HepG2 (cell line): ENCODE measurements around the gene CDK17. TPM values are rescaled to one million over a fixed set of nuclear protein-coding genes. Genes with fewer than 3 reads are reported as not detected.
"Not testable (repeated sequence)": the region's sequence is repeated elsewhere in the genome, so short reads cannot be mapped to it uniquely, and the experiment has no call there.

Experiments
- ATAC-seq: fragments of 200-7000 bp; cut with Tn5 transposase; 3 replicates; pipeline ENCODE4 v1.9.1; 2020; ENCODE audit warnings: mild to moderate bottlenecking, moderate library complexity
- BruUV-seq: library from RNA; stranded (reverse); fragments of 400-500 nt; replicated peaks from 2 replicates; lab custom pipeline; 2021; lab: Mats Ljungman, UMichigan
- CTCF ChIA-PET: fragments of 300-600 bp; formaldehyde crosslinking; extraction: SDS; loops from one replicate; lab custom pipeline; 2021; ENCODE audit warnings: low total read pairs, inconsistent platforms, low intra/inter-chr PET ratio; lab: Yijun Ruan, JAX
- POLR2A ChIA-PET: fragments of 350-600 bp; sonication (Branson Sonifier 250); formaldehyde crosslinking; loops from one replicate; lab custom pipeline; 2020; ENCODE audit warnings: antibody characterized with exemption, inconsistent platforms; lab: Yijun Ruan, JAX
- DNase-seq: peaks from one replicate; pipeline ENCODE4 v3.0.0-alpha.2; 2015; ENCODE audit warnings: low spot score
- FAIRE-seq: peaks from 3 replicates; lab custom pipeline; 2011; peaks lifted over from hg19 to GRCh38; lab: Jason Lieb, UNC
- H2AFZ ChIP-seq: one replicate; pipeline ENCODE4 v1.6.1; 2011; ENCODE audit warnings: low read length, inconsistent platforms
- H3K27ac ChIP-seq: fragments of 300-600 bp; 3 replicates; pipeline ENCODE4 v1.8.0; 2011; ENCODE audit warnings: mixed run types, mild to moderate bottlenecking, mixed read lengths, low read length, inconsistent platforms; ENCODE audit not compliant: insufficient read depth; ENCODE audit errors: extremely low read length
- H3K27me3 ChIP-seq, 2 experiments: fragments of 200-600 bp in 1 of 2; 2 replicates in 1 of 2; 3 replicates in 1 of 2; pipeline versions ENCODE4 v1.6.0 to v1.8.0; 2011; ENCODE audit warnings: low read length in 2 of 2, mild to moderate bottlenecking in 2 of 2, moderate library complexity in 2 of 2, inconsistent platforms in 1 of 2; ENCODE audit not compliant: insufficient read depth in 2 of 2, control insufficient read depth in 1 of 2
- H3K36me3 ChIP-seq, 2 experiments: fragments of 200-600 bp in 1 of 2; replicated peaks in 1 of 2; 2 replicates in 1 of 2; 3 replicates in 1 of 2; pipeline versions ENCODE4 v1.5.1 to v1.8.0; 2011; ENCODE audit warnings: low read length in 2 of 2, inconsistent platforms in 1 of 2; ENCODE audit not compliant: insufficient read depth in 2 of 2, control insufficient read depth in 1 of 2
- H3K4me1 ChIP-seq: 2 replicates; pipeline ENCODE4 v1.5.1; 2012; ENCODE audit warnings: low read length, inconsistent platforms; ENCODE audit not compliant: insufficient read depth
- H3K4me2 ChIP-seq: 2 replicates; pipeline ENCODE4 v1.6.0; 2011; ENCODE audit warnings: low read depth, low read length, inconsistent platforms
- H3K4me3 ChIP-seq, 3 experiments: fragments of 200-600 bp in 1 of 3; sonication (generic), shearing (Covaris generic) in 1 of 3; replicated peaks in 1 of 3; 2 replicates each; pipeline ENCODE4 v1.5.1; 2011 to 2016; ENCODE audit warnings: low read length in 3 of 3, inconsistent platforms in 2 of 3, low read depth in 2 of 3, mild to moderate bottlenecking in 2 of 3, control low read depth in 1 of 3, mixed read lengths in 1 of 3; ENCODE audit not compliant: insufficient read depth in 1 of 3
- H3K79me2 ChIP-seq: one replicate; pipeline ENCODE4 v1.6.1; 2011; ENCODE audit warnings: low read length, inconsistent platforms; ENCODE audit not compliant: insufficient read depth
- H3K9ac ChIP-seq: 2 replicates; pipeline ENCODE4 v1.6.0; 2011; ENCODE audit warnings: mild to moderate bottlenecking, low read depth, low read length, inconsistent platforms; ENCODE audit not compliant: insufficient read depth
- H3K9me3 ChIP-seq: 2 replicates; pipeline ENCODE4 v1.5.1; 2012; ENCODE audit warnings: mild to moderate bottlenecking, low read length
- H4K20me1 ChIP-seq: 2 replicates; pipeline ENCODE4 v1.6.0; 2011; ENCODE audit warnings: inconsistent platforms, mild to moderate bottlenecking, low read length, moderate library complexity; ENCODE audit not compliant: insufficient read depth
- GABPA ChIP-seq, 2 experiments: IDR thresholded peaks; 2 replicates each; pipeline ENCODE4 v1.6.1; 2011 to 2016; ENCODE audit warnings: low read depth in 2 of 2, low read length in 1 of 2, missing biosample characterization in 1 of 2, missing genetic modification characterization in 1 of 2
- HNF1A ChIP-seq, 2 experiments: sonication (generic) in 1 of 2; formaldehyde crosslinking in 1 of 2; IDR thresholded peaks; 2 replicates each; pipeline versions ENCODE4 v1.4.0 to v1.6.1; 2016 to 2020; ENCODE audit warnings: borderline replicate concordance in 1 of 2, low read depth in 1 of 2, mild to moderate bottlenecking in 1 of 2, missing genetic modification reagents in 1 of 2
- ISX ChIP-seq: sonication (generic); formaldehyde crosslinking; conservative IDR thresholded peaks from 2 replicates; pipeline ENCODE4 v1.5.0; 2020; ENCODE audit warnings: missing genetic modification reagents
- MIXL1 ChIP-seq: IDR thresholded peaks from 2 replicates; pipeline ENCODE4 v1.6.1; 2016
- NR2F2 ChIP-seq: IDR thresholded peaks from 2 replicates; pipeline ENCODE4 v1.6.1; 2012; ENCODE audit warnings: low read depth, inconsistent platforms, borderline replicate concordance
- NR2F6 ChIP-seq, 2 experiments: IDR thresholded peaks; 2 replicates each; pipeline ENCODE4 v1.6.1; 2016; ENCODE audit warnings: antibody characterized with exemption in 1 of 2, mild to moderate bottlenecking in 1 of 2
- YY1 ChIP-seq: IDR thresholded peaks from 2 replicates; pipeline ENCODE4 v1.6.1; 2011; ENCODE audit warnings: low read length, low read depth, moderate library complexity, mild to moderate bottlenecking; ENCODE audit not compliant: insufficient read depth, insufficient replicate concordance
- ZBTB21 ChIP-seq: sonication (generic); formaldehyde crosslinking; IDR thresholded peaks from 2 replicates; pipeline ENCODE4 v1.4.0; 2020; ENCODE audit warnings: missing genetic modification reagents
- ZNF121 ChIP-seq: sonication (generic); formaldehyde crosslinking; IDR thresholded peaks from 2 replicates; pipeline ENCODE4 v1.5.0; 2020; ENCODE audit warnings: mild to moderate bottlenecking, missing genetic modification reagents
- ZNF138 ChIP-seq: sonication (generic); formaldehyde crosslinking; IDR thresholded peaks from 2 replicates; pipeline ENCODE4 v1.5.0; 2020; ENCODE audit warnings: mild to moderate bottlenecking, low read depth, missing genetic modification reagents
- ZNF296 ChIP-seq: sonication (generic); formaldehyde crosslinking; conservative IDR thresholded peaks from 2 replicates; pipeline ENCODE4 v1.5.0; 2020; ENCODE audit warnings: mild to moderate bottlenecking, missing genetic modification reagents
- ZNF652 ChIP-seq: IDR thresholded peaks from 2 replicates; pipeline ENCODE4 v1.6.1; 2016; ENCODE audit warnings: low read depth, borderline replicate concordance
- ZNF709 ChIP-seq: sonication (generic); formaldehyde crosslinking; IDR thresholded peaks from 2 replicates; pipeline ENCODE4 v1.5.0; 2020; ENCODE audit warnings: mild to moderate bottlenecking, missing genetic modification reagents
- WGBS: methylation state at CpG from one replicate; pipeline ENCODE4 v1.1.6; 2017; ENCODE audit warnings: low lambda C conversion rate; 5-methylcytosine and 5-hydroxymethylcytosine counted together
- in situ Hi-C: cut with HindIII; loops from 2 replicates; pipeline ENCODE4 v1.10.0; 2017; ENCODE audit warnings: low pct_unique_long_range_greater_than_20kb; ENCODE audit not compliant: extremely low pct_ligation_motif_present
- intact Hi-C: fragments of 100-400 bp; cut with micrococcal nuclease; formaldehyde crosslinking; loops from one replicate; pipeline ENCODE4 v1.10.0; 2022; ENCODE audit not compliant: unreplicated experiment
- polyA plus RNA-seq, 8 experiments: library from polyadenylated mRNA; depleted of rRNA in 3 of 8; stranded (reverse) in 7 of 8; unstranded in 1 of 8; fragments of >200 nt; fragmentation: Illumina TruSeq in 4 of 8; extraction: Trizol in 4 of 8; gene quantifications; 2 replicates each; pipeline versions ENCODE4 v1.2.1 to v1.2.3, GENCODE V29; 2011 to 2016; ENCODE audit warnings: low read depth in 4 of 8, missing spikeins in 1 of 8, mixed read lengths in 1 of 8; ENCODE audit not compliant: insufficient read depth in 1 of 8
- total RNA-seq, 5 experiments: library from RNA; depleted of rRNA; stranded (reverse); fragments of >200 nt; fragmentation: Illumina TruSeq; extraction: Trizol; gene quantifications; 2 replicates each; pipeline ENCODE4 v1.2.3, GENCODE V29; 2016; ENCODE audit warnings: low read depth in 1 of 5

CDK17 gene
- total and polyA plus RNA-seq, 2 of the 13 experiments (the other 11 are each of a cell fraction or from before 2014, with no cell fraction given) = 9.9 to 22.3 TPM

GRCh38 chr12:96417688-96418087 lies 17.4 kb upstream of the CDK17 start:
- CTCF ChIA-PET, H3K9me3 ChIP-seq, intact Hi-C loops, FAIRE-seq, H3K4me2 ChIP-seq: not testable (repeated sequence)
- TF ChIP-seq ZNF121 = peak; percentile 42; the same call in 1 of the 2 replicates
- TF ChIP-seq, all 625 proteins: peak for 1; not testable (repeated sequence) for 624
- H3K27me3 ChIP-seq, ATAC-seq, DNase-seq, H4K20me1 ChIP-seq, in situ Hi-C loops, H3K9ac ChIP-seq, H2AFZ ChIP-seq, H3K79me2 ChIP-seq, BruUV-seq, H3K4me3 ChIP-seq, H3K36me3 ChIP-seq, H3K27ac ChIP-seq, POLR2A ChIA-PET: not testable (repeated sequence)
- 84% methylated on average over 2 of the region's 2 CpGs for WGBS
- H3K4me1 ChIP-seq = peaks cover 44% of the 10 kb centered on the region

- peaks cover 40% of the 10 kb centered on the region for H3K4me1 ChIP-seq
- BruUV-seq = no TSS peak
- H3K9me3 ChIP-seq = no peaks in the 10 kb centered on the region
- ChIA-PET POLR2A (no interaction called here), CTCF (no interaction called here)
- WGBS = 2% methylated on average over 7 of the region's 7 CpGs
- no peaks in the 10 kb centered on the region for H3K79me2 ChIP-seq
- H3K9ac ChIP-seq = no peak overlapping the region
- DNase-seq (peak; percentile 21), FAIRE-seq (no peak), ATAC-seq (no peak; the same call in 2 of the 3 replicates)
- 0 out of 5 replicates have a peak, but pooled peaks cover 0 to 5% of the 10 kb centered on the region in 2 experiments for H3K27me3 ChIP-seq
- H3K4me2 ChIP-seq = peak overlapping the region; percentile 56
- H3K27ac ChIP-seq = peak overlapping the region; percentile 39
- H3K4me3 ChIP-seq = peak overlapping the region; percentile 13 to 38 (median 31); a peak in 4 of 6 replicates
- in situ Hi-C loops (no loop called here), intact Hi-C loops (no loop called here)
- peak overlapping the region; percentile 4 for H2AFZ ChIP-seq
- H3K36me3 ChIP-seq = no peaks in the 10 kb centered on the region
- no peaks in the 10 kb centered on the region for H4K20me1 ChIP-seq
- no peak for TF ChIP-seq ZNF709 (CRISPR knock-in tag)
- no peak for TF ChIP-seq GABPA (IDR thresholded peaks at IDR 0.05; ENCODE audit: low read depth, low read length)
- TF ChIP-seq GABPA (CRISPR knock-in tag; IDR thresholded peaks at IDR 0.05; ENCODE audit: low read depth) = peak; percentile 60; the same call in 1 of the 2 replicates
- no peak for TF ChIP-seq ISX
- peak; percentile 98 for TF ChIP-seq ZNF652 (CRISPR knock-in tag)
- TF ChIP-seq MIXL1 = 0 out of 2 replicates have a peak, but pooled peaks have one; percentile 10
- no peak for TF ChIP-seq ZNF138 (CRISPR knock-in tag)
- TF ChIP-seq YY1 = peak; percentile 31
- no peak for TF ChIP-seq ZBTB21 (CRISPR knock-in tag)
- TF ChIP-seq NR2F2 = peak; percentile 84
- peak; percentile 95 for TF ChIP-seq NR2F6 (IDR thresholded peaks at IDR 0.05)
- TF ChIP-seq NR2F6 (CRISPR knock-in tag; IDR thresholded peaks at IDR 0.05) = peak; percentile 94
- TF ChIP-seq HNF1A (IDR thresholded peaks at IDR 0.05; ENCODE audit: low read depth) = peak; percentile 82
- no peak for TF ChIP-seq HNF1A (CRISPR knock-in tag; IDR thresholded peaks at IDR 0.05; ENCODE audit: borderline replicate concordance)
- no peak for TF ChIP-seq ZNF296 (CRISPR knock-in tag)
Observed at GRCh38 chr12:96416033-96416799, 16.0 kb upstream of the CDK17 start.
